Measurements from ENCODE around the gene WSB1. TPM values are rescaled to one million over a fixed set of nuclear protein-coding genes. Genes with fewer than 3 reads are reported as not detected.
A peak's percentile ranks its signal among the peaks of the same experiment; 100 is the strongest.

WSB1 gene
- total RNA-seq, 8 experiments from 2014 or later = 64.9 to 305 (median 210) TPM

DNA sequence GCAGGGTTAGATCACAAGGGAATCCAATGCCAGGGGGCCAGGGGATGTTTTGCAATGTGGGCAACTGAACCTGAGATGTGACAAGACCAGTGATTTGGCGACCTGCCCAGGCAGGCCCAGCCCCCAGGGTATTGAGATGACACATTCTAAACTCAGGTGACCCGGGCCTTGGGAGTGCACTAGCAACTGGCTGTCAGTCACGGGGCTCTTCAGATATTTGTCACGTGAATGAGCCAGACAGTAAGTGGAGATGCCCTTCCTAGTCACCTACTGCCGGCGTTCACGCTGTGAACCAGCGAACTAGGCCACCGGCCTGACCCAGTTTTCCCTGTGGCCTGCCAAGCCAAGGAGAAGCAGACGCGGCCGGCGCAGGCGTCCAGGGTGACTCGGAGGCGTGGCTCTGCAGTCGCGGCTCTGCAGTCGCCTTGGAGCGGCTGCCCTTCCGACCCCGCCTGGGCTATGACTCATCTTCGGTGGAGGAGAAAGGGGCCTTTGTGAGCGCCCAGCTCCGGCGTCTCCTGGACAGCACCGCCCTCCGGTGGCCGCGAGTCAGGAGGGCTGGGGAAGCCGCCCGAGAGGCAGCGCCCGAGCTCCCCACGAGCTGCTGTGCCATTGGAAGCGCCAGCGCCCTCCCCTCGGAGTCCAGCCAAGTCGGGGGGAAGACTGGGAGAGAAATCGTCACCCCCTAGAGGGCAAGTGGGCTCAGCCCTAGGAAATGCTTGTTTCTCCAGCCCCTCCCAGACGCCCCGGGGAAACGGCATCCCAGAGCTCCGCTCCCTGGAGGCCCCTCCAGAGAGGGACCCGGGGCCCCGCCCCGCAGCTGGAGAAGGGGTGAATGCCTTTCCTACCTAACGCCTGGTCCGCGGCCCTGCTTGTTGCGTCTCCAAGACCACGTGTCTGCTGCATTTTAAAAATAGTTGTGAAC lies 38.8 kb downstream of the WSB1 start:
- ATAC-seq (replicated peaks in 6 of 8) = peak; percentile 87 to 97 (median 90)

DNA sequence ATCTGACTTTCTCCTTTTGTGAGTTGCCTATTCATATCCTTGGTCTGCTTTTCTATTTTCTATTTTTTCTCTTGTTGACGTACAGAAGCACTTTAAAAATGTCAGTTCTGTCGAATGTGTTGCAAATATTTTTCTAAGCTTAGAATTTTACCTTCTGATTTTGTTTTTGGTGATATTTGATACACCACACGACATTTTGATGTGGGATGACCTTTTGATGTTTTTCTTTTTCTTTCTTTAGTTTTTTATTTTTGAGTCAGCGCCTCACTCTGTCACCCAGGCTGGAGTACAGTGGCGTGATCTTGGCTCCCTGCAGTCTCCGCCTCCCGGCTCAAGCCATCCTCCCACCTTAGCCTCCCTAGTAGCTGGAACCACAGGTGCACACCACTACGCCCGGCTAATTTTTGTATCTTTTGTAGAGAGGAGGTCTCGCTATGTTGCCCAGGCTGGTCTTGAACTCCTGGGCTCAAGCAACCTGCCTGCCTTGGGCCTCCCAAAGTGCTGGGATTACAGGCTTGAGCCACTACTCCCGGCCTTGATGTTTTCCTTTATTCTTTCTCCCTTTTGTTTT lies 39.6 kb downstream of the WSB1 start:
- H3K4me3 ChIP-seq = peak overlapping the region; percentile 20 to 40 (median 27)
- H3K4me1 ChIP-seq (replicated peaks in 1 of 2) = peaks cover 11 to 21% of the 10 kb centered on the region in 2 donors
- H3K27ac ChIP-seq = peak overlapping the region; percentile 78
- peak in 1 of 8 experiments; percentile 1 for ATAC-seq (replicated peaks in 6 of 8)
- in situ Hi-C loops (cut with MboI; ENCODE audit: low pct_unique_long_range_greater_than_20kb in 2 of 9, low sequenced_read_pairs in 9 of 9, unreplicated experiment in 9 of 9) = loop anchor here in 5 of 9 experiments (5.0 to 25.0 kb wide), 5 partner anchors 89 to 304 kb away; partner anchors contain the start of gene LGALS9 (in 1 of the 5)
- WGBS, 10 experiments = 29 to 83% (median 47%) methylated on average over 1 to 11 of the region's 11 CpGs; no CpG with 5 or more reads in 1 of the 10 experiments

More for the DNA sequence above, 38.8 kb downstream of the WSB1 start:
- in situ Hi-C loops (cut with MboI; ENCODE audit: low pct_unique_long_range_greater_than_20kb in 2 of 9, low sequenced_read_pairs in 9 of 9, unreplicated experiment in 9 of 9) = loop anchor here in 5 of 9 experiments (5.0 to 25.0 kb wide), 5 partner anchors 88 to 305 kb away; partner anchors contain the start of gene LGALS9 (in 1 of the 5)
- Histone ChIP-seq H3K27ac (peak overlapping the region; percentile 78 to 89), H3K4me1 (replicated peaks in 1 of 2) (peaks cover 11 to 21% of the 10 kb centered on the region in 2 donors), H3K4me3 (peak overlapping the region; percentile 20 to 40 (median 27))
- 0 to 3% (median 0%) methylated on average over 1 to 11 of the region's 52 CpGs; no CpG with 5 or more reads in 4 of the 10 experiments for WGBS, 10 experiments

DNA sequence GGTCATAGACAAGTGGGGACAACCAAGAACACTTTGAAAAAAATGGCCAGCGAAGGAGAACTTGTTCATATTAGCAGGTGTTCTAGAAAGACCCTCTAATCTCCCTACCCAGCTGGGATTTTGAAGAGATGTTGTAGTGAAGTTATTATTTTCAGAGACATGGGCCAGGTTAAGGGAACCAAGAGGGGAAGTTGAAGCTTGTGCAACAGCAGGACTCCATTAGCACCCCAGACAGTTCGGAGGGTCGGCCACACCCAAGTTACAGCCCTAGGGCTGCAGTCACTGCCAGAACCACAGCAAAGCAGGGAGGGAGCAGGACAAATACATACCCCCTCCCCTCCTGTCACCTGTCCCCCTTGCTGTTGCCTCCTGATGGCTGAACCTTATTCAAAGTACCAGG lies 42.3 kb downstream of the WSB1 start:
- Histone ChIP-seq H3K27ac (no peak overlapping the region), H3K4me1 (replicated peaks in 1 of 2) (peaks cover 18% of the 10 kb centered on the region in 2 donors), H3K4me3 (no peak overlapping the region)
- in situ Hi-C loops (cut with MboI; ENCODE audit: low pct_unique_long_range_greater_than_20kb in 2 of 9, low sequenced_read_pairs in 9 of 9, unreplicated experiment in 9 of 9) = loop anchor here in 4 of 9 experiments (10.0 to 25.0 kb wide), 4 partner anchors 91 to 301 kb away; partner anchors contain the start of gene LGALS9 (in 1 of the 4)
- ATAC-seq (replicated peaks in 6 of 8) = no peak
- 80 to 100% (median 83%) methylated on average over 1 to 3 of the region's 3 CpGs; no CpG with 5 or more reads in 5 of the 10 experiments for WGBS, 10 experiments

DNA sequence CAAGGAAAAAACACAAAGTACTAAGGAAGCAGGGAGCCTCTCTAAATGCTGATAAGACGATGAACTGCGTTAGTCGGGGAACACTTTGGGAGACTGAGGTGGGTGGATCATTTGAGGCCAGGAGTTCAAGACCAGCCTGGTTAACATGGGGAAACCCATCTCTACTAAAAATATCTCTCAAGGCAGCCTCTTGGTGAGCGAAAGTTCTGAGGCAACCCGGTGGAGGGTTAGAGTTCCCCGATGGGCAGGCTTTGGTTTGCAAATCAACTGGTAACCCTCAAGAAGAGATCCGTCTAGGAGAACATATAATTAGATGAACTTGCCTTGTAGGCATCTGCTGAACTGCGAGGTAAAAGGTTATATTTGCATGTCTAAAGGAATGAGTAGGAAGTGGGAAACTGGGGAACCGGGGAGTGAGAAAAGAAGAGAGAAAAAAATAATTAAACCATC lies 44.6 kb downstream of the WSB1 start:
- WGBS, 10 experiments = 0 to 87% (median 58%) methylated on average over 1 to 9 of the region's 9 CpGs
- in situ Hi-C loops (cut with MboI; ENCODE audit: low pct_unique_long_range_greater_than_20kb in 2 of 9, low sequenced_read_pairs in 9 of 9, unreplicated experiment in 9 of 9) = loop anchor here in 4 of 9 experiments (10.0 to 25.0 kb wide), 4 partner anchors 94 to 299 kb away; partner anchors contain the start of gene LGALS9 (in 1 of the 4)
- H3K4me1 ChIP-seq (replicated peaks in 1 of 2) = peaks cover 10 to 11% of the 10 kb centered on the region in 2 donors
- no peak for ATAC-seq (replicated peaks in 6 of 8)
- H3K27ac ChIP-seq = no peak overlapping the region
- H3K4me3 ChIP-seq = no peak overlapping the region

DNA sequence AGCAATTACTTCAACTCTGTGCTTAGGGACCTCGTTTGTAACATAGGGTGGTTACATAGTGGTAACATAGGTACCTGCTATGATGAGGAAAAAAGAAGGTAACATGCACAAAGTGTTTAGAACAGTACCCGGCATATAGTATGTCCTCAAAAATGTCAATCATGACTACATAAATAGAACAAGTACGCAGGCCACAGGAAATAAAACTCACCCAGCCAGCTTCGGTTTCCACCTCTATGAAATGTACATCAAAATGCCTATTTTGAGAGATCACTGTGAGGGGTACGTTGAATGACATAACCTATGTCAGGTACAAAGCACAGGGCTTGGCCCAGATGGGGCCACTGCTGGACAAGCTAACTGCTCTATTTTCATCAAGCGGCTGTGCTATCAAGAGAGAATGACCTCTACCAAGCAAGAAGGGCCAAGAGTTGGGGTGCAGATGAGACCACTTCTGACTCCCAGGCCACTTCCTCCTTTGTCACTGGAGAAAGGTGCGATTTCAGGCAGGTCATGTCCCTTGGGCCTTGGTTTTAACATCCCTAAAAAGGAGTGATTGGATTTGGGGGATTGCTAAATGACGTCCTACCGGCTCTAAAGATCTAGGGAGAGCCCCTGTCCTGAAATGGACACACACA lies 45.4 kb downstream of the WSB1 start:
- H3K27ac ChIP-seq = no peak overlapping the region
- H3K4me1 ChIP-seq (replicated peaks in 1 of 2) = peaks cover 8 to 10% of the 10 kb centered on the region in 2 donors
- no peak overlapping the region for H3K4me3 ChIP-seq
- WGBS, 10 experiments = 56 to 100% (median 96%) methylated on average over 1 to 8 of the region's 9 CpGs
- ATAC-seq (replicated peaks in 6 of 8) = no peak
- in situ Hi-C loops (cut with MboI; ENCODE audit: low pct_unique_long_range_greater_than_20kb in 2 of 9, low sequenced_read_pairs in 9 of 9, unreplicated experiment in 9 of 9) = loop anchor here in 4 of 9 experiments (10.0 to 25.0 kb wide), 4 partner anchors 95 to 298 kb away; partner anchors contain the start of gene LGALS9 (in 1 of the 4)

DNA sequence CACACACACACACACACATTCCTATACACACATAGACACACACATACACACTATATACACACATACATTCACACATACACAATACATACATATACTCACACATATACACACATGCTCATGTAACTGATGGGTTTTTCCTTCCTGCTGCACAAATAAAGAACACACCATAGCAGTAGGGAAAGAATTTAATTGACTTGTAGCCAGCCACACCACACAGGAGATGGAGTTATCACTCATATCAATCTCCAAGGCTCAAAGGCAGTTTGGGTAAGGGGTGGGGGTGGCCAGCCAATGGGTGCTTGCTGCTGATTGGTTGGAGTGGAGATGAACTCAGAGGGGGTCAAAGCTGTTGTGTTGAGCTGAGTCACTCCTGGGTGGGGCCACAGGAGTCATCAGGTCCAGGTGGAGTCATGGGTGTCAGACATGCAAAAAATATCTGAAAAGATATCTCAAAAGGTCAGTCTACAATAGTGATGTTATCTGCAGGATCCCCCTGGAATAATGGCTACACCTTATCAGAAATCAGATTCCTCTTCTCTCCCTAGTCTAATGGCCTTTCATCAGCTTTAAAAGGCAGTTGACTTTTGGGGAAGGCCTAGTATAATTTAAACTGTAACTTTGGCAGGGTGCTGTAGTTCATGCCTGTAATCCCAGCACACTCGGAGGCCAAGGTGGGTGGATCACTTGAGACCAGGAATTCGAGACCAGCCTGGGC lies 46.1 kb downstream of the WSB1 start:
- Histone ChIP-seq H3K27ac (no peak overlapping the region), H3K4me3 (no peak overlapping the region), H3K4me1 (replicated peaks in 1 of 2) (peaks cover 10 to 11% of the 10 kb centered on the region in 2 donors)
- in situ Hi-C loops (cut with MboI; ENCODE audit: low pct_unique_long_range_greater_than_20kb in 2 of 9, low sequenced_read_pairs in 9 of 9, unreplicated experiment in 9 of 9) = loop anchor here in 4 of 9 experiments (10.0 to 25.0 kb wide), 4 partner anchors 95 to 297 kb away; partner anchors contain the start of gene LGALS9 (in 1 of the 4)
- ATAC-seq (replicated peaks in 6 of 8) = peak; percentile 23 to 74 (median 43)
- WGBS, 10 experiments = 40 to 100% (median 40%) methylated on average over 1 to 2 of the region's 2 CpGs; no CpG with 5 or more reads in 7 of the 10 experiments

- H3K27ac ChIP-seq = peak overlapping the region; percentile 66 to 80
- no peak for ATAC-seq (replicated peaks in 6 of 8)
Observed at GRCh38 chr17:27340575-27340974, 46.7 kb downstream of the WSB1 start.

GRCh38 chr17:27341041-27341471 lies 47.1 kb downstream of the WSB1 start:
- peak; percentile 37 to 64 (median 42) for ATAC-seq (replicated peaks in 6 of 8)
- Histone ChIP-seq H3K27ac (peak overlapping the region; percentile 66 to 80), H3K4me3 (no peak overlapping the region), H3K4me1 (replicated peaks in 1 of 2) (peaks cover 15 to 18% of the 10 kb centered on the region in 2 donors)
- in situ Hi-C loops (cut with MboI; ENCODE audit: low pct_unique_long_range_greater_than_20kb in 2 of 9, low sequenced_read_pairs in 9 of 9, unreplicated experiment in 9 of 9) = loop anchor here in 3 of 9 experiments (25.0 kb wide), 3 partner anchors 104 to 296 kb away; partner anchors contain the start of gene LGALS9 (in 1 of the 3)
- WGBS, 10 experiments = 0 to 30% (median 13%) methylated on average over 1 to 3 of the region's 4 CpGs; no CpG with 5 or more reads in 4 of the 10 experiments

More at GRCh38 chr17:27340575-27340974, 46.7 kb downstream of the WSB1 start:
- Histone ChIP-seq H3K4me1 (replicated peaks in 1 of 2) (peaks cover 10 to 13% of the 10 kb centered on the region in 2 donors), H3K4me3 (no peak overlapping the region)
- WGBS, 10 experiments = 0 to 100% (median 88%) methylated on average over 1 to 6 of the region's 7 CpGs
- in situ Hi-C loops (cut with MboI; ENCODE audit: low pct_unique_long_range_greater_than_20kb in 2 of 9, low sequenced_read_pairs in 9 of 9, unreplicated experiment in 9 of 9) = loop anchor here in 3 of 9 experiments (25.0 kb wide), 3 partner anchors 103 to 297 kb away; partner anchors contain the start of gene LGALS9 (in 1 of the 3)

- no peak for ATAC-seq (replicated peaks in 6 of 8)
- Histone ChIP-seq H3K27ac (no peak overlapping the region), H3K4me1 (replicated peaks in 1 of 2) (peaks cover 16 to 20% of the 10 kb centered on the region in 2 donors), H3K4me3 (no peak overlapping the region)
- 95 to 100% (median 100%) methylated on average over 1 to 3 of the region's 4 CpGs; no CpG with 5 or more reads in 6 of the 10 experiments for WGBS, 10 experiments
- in situ Hi-C loops (cut with MboI; ENCODE audit: low pct_unique_long_range_greater_than_20kb in 2 of 9, low sequenced_read_pairs in 9 of 9, unreplicated experiment in 9 of 9) = loop anchor here in 3 of 9 experiments (25.0 kb wide), 3 partner anchors 105 to 295 kb away; partner anchors contain the start of gene LGALS9 (in 1 of the 3)
Observed at GRCh38 chr17:27342059-27342458, 48.1 kb downstream of the WSB1 start.

DNA sequence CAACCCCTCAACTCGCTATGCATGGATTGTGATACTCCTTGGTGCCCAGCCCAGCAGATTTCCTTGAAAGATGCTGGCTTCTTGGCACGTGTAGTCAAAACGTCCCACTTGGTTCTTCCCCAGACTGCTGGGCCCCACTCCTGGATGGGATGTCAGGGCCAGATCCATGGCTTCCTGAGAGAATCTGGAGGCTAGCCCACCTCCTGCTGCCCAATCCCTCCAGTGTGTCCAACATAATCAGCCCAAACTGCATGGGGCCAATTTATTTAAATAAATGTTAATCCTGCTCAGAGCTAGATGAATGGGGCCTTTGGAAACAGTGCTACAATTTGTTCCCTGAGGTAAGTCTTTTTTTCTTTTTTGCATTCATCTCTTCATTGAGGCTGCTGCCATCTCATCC lies 49.4 kb downstream of the WSB1 start:
- ATAC-seq (replicated peaks in 6 of 8) = no peak
- 60 to 80% (median 72%) methylated on average over 1 to 2 of the region's 3 CpGs; no CpG with 5 or more reads in 4 of the 10 experiments for WGBS, 10 experiments
- no peak overlapping the region for H3K4me3 ChIP-seq
- peaks cover 16 to 20% of the 10 kb centered on the region in 2 donors for H3K4me1 ChIP-seq (replicated peaks in 1 of 2)
- no peak overlapping the region for H3K27ac ChIP-seq
- in situ Hi-C loops (cut with MboI; ENCODE audit: low pct_unique_long_range_greater_than_20kb in 2 of 9, low sequenced_read_pairs in 9 of 9, unreplicated experiment in 9 of 9) = loop anchor here in 3 of 9 experiments (25.0 kb wide), 3 partner anchors 106 to 294 kb away; partner anchors contain the start of gene LGALS9 (in 1 of the 3)

- no peak for ATAC-seq (replicated peaks in 6 of 8)
- peaks cover 16 to 24% of the 10 kb centered on the region in 2 donors for H3K4me1 ChIP-seq (replicated peaks in 1 of 2)
- WGBS, 10 experiments = 42 to 100% (median 70%) methylated on average over 1 to 3 of the region's 3 CpGs; no CpG with 5 or more reads in 4 of the 10 experiments
- no peak overlapping the region for H3K27ac ChIP-seq
- in situ Hi-C loops (cut with MboI; ENCODE audit: low pct_unique_long_range_greater_than_20kb in 2 of 9, low sequenced_read_pairs in 9 of 9, unreplicated experiment in 9 of 9) = loop anchor here in 3 of 9 experiments (25.0 kb wide), 3 partner anchors 107 to 293 kb away; partner anchors contain the start of gene LGALS9 (in 1 of the 3)
- H3K4me3 ChIP-seq = no peak overlapping the region
Observed at GRCh38 chr17:27343977-27344607, 50.2 kb downstream of the WSB1 start.

Data from motor neuron (in vitro differentiated cells).